NCI-H2081 treated with DMSO at 0.1 percent for 48 hours (cell line): ENCODE measurements around the gene ZNF487.

ENCODE experiments used
- DNase-seq: peaks from one replicate; lab custom pipeline; 2025; lab: John Stamatoyannopoulos, UW

Gene ZNF487

GRCh38 chr10:43524434-43525247 is 87.7 kb downstream of the ZNF487 start:
- no peak for DNase-seq
